ENCODE measurements around the gene INSC. TPM values are rescaled to one million over a fixed set of nuclear protein-coding genes. Genes with fewer than 3 reads are reported as not detected.

The INSC gene
- total and polyA plus RNA-seq, 2 of the 8 experiments (the other 6 are each of a cell fraction or from before 2014, with no cell fraction given): 0.58 to 0.59 TPM

GRCh38 chr11:15109602-15110001, 5.1 kb upstream of the INSC start:
- no peak overlapping the region for H2BK20ac ChIP-seq (ENCODE audit: low read length)
- no peak overlapping the region for H2AFZ ChIP-seq (ENCODE audit: low read length)
- ChIA-PET POLR2A (ENCODE audit: partially characterized antibody) (no interaction called here), CTCF (ENCODE audit: partially characterized antibody) (interaction anchor here (1.0 to 3.0 kb wide), 7 partner anchors 9 to 202 kb away, joined by 3 to 39 read pairs (median 3); no protein-coding TSS in a partner anchor)
- H3K4ac ChIP-seq (replicated peaks; ENCODE audit: insufficient read length, low read depth, low read length): no peak overlapping the region
- DNase-seq (ENCODE audit: low read depth in 1 of 2, low spot score in 2 of 2) (no peak), FAIRE-seq (no peak)
- H3K9ac ChIP-seq (replicated peaks in 1 of 4; ENCODE audit: extremely low read depth in 1 of 4, low read depth in 3 of 4, low read length in 3 of 4): no peak overlapping the region
- H2BK5ac ChIP-seq (ENCODE audit: low read depth, low read length): no peak overlapping the region
- no peaks in the 10 kb centered on the region for H3K79me1 ChIP-seq (ENCODE audit: low read depth, low read length)
- H3K27me3 ChIP-seq (replicated peaks in 1 of 4; ENCODE audit: control insufficient read depth in 3 of 4, extremely low read depth in 1 of 4, insufficient read depth in 3 of 4, low read length in 3 of 4): peaks cover 1 to 12% (median 10%) of the 10 kb centered on the region in 4 experiments; a peak in 6 of 7 replicates
- 92% methylated on average over 2 of the region's 2 CpGs; no CpG with 5 or more reads in 1 of the 2 experiments for WGBS, 2 experiments (ENCODE audit: extremely low coverage in 1 of 2, insufficient coverage in 1 of 2, insufficient read length in 1 of 2, insufficient replicate concordance in 2 of 2, low coverage in 1 of 2, low lambda C conversion rate in 2 of 2, missing lambda C conversion rate in 1 of 2)
- H2AK5ac ChIP-seq (ENCODE audit: low read depth, low read length): no peak overlapping the region
- no peaks in the 10 kb centered on the region for H3K36me3 ChIP-seq (ENCODE audit: control insufficient read depth in 2 of 4, insufficient read depth in 4 of 4, low read length in 3 of 4)
- no peak overlapping the region for H2BK12ac ChIP-seq (ENCODE audit: low read depth, low read length)
- H4K91ac ChIP-seq (replicated peaks; ENCODE audit: insufficient read length, low read length): no peak overlapping the region
- H3K23me2 ChIP-seq (ENCODE audit: low read depth, low read length): peaks cover 2% of the 10 kb centered on the region; the same call in 1 of the 2 replicates
- TF ChIP-seq TCF12 (IDR thresholded peaks at IDR 0.05; ENCODE audit: low read depth, low read length) (no peak), HDAC6 (IDR thresholded peaks at IDR 0.05; ENCODE audit: low read depth, low read length) (no peak), POU5F1 (IDR thresholded peaks at IDR 0.05; ENCODE audit: low read depth, low read length) (no peak), RBBP5 (IDR thresholded peaks at IDR 0.05; ENCODE audit: borderline replicate concordance, low read depth, low read length) (no peak), MAX (IDR thresholded peaks at IDR 0.05) (no peak), GTF2F1 (IDR thresholded peaks at IDR 0.05; ENCODE audit: borderline replicate concordance, low read depth, low read length) (no peak), BCL11A (IDR thresholded peaks at IDR 0.05; ENCODE audit: low read depth in 2 of 2, low read length in 2 of 2) (no peak), RAD21 (IDR thresholded peaks at IDR 0.05 in 1 of 2, conservative IDR thresholded peaks at IDR 0.05 in 1 of 2; ENCODE audit: low read depth in 2 of 2, low read length in 2 of 2) (no peak)
- no peak overlapping the region for H2BK15ac ChIP-seq (ENCODE audit: low read length)
- H3K27ac ChIP-seq (ENCODE audit: low read depth, low read length): no peak overlapping the region
- no peaks in the 10 kb centered on the region for H3K79me2 ChIP-seq (ENCODE audit: control insufficient read depth in 1 of 2, insufficient read depth in 2 of 2, low read length in 2 of 2)
- H3K4me2 ChIP-seq (ENCODE audit: insufficient read depth in 1 of 2, low read depth in 2 of 2, low read length in 2 of 2): no peak overlapping the region
- H3K4me3 ChIP-seq (ENCODE audit: extremely low read depth in 1 of 4, insufficient read depth in 2 of 4, low read depth in 3 of 4, low read length in 4 of 4): no peak overlapping the region
- H4K8ac ChIP-seq (ENCODE audit: extremely low read depth, insufficient read depth, low read length): no peak overlapping the region
- H3K56ac ChIP-seq (replicated peaks; ENCODE audit: insufficient read length, low read depth, low read length): no peak overlapping the region
- H4K5ac ChIP-seq (ENCODE audit: insufficient read length, low read depth, low read length): no peak overlapping the region
- H3K23ac ChIP-seq (ENCODE audit: insufficient read length): no peak overlapping the region
- H2BK120ac ChIP-seq (replicated peaks; ENCODE audit: low read depth, low read length): no peak overlapping the region
- no peaks in the 10 kb centered on the region for H3K9me3 ChIP-seq (ENCODE audit: insufficient read depth in 2 of 2, low read depth in 1 of 2, low read length in 1 of 2)
- H4K20me1 ChIP-seq (replicated peaks in 1 of 2; ENCODE audit: control insufficient read depth in 1 of 2, insufficient read depth in 2 of 2, low read length in 2 of 2): no peaks in the 10 kb centered on the region
- no peak overlapping the region for H3K14ac ChIP-seq (ENCODE audit: insufficient read length)
- no peak overlapping the region for H3K18ac ChIP-seq (ENCODE audit: extremely low read depth, low read length)
- no peaks in the 10 kb centered on the region for H3K4me1 ChIP-seq (replicated peaks in 1 of 4; ENCODE audit: control insufficient read depth in 3 of 4, insufficient read depth in 4 of 4, low read length in 3 of 4)
